Ishikawa (cell line): ENCODE data around the gene CBX4.

Experiments used
- CEBPB ChIP-seq: IDR thresholded peaks from 2 replicates; pipeline ENCODE4 v1.6.1; 2012
- CREB1 ChIP-seq: IDR thresholded peaks from 2 replicates; pipeline ENCODE4 v1.6.1; 2012; ENCODE audit warnings: low read depth
- EGR1 ChIP-seq: IDR thresholded peaks from 2 replicates; pipeline ENCODE4 v1.6.1; 2012
- EP300 ChIP-seq: IDR thresholded peaks from 2 replicates; pipeline ENCODE4 v1.6.1; 2012; ENCODE audit warnings: borderline replicate concordance
- FOXM1 ChIP-seq: IDR thresholded peaks from 2 replicates; pipeline ENCODE4 v1.6.1; 2012; ENCODE audit warnings: low read depth, borderline replicate concordance
- NFIC ChIP-seq: IDR thresholded peaks from 2 replicates; pipeline ENCODE4 v1.6.1; 2012
- RAD21 ChIP-seq: IDR thresholded peaks from 2 replicates; pipeline ENCODE4 v1.6.1; 2012; ENCODE audit warnings: low read depth
- REST ChIP-seq: IDR thresholded peaks from 2 replicates; pipeline ENCODE4 v1.6.1; 2012; ENCODE audit warnings: low read depth, mild to moderate bottlenecking
- TAF1 ChIP-seq: IDR thresholded peaks from 2 replicates; pipeline ENCODE4 v1.6.1; 2012; ENCODE audit warnings: low read depth, mild to moderate bottlenecking
- TCF12 ChIP-seq: IDR thresholded peaks from 2 replicates; pipeline ENCODE4 v1.6.1; 2012; ENCODE audit warnings: low read depth
- TEAD4 ChIP-seq: IDR thresholded peaks from 2 replicates; pipeline ENCODE4 v1.6.1; 2012
- YY1 ChIP-seq: IDR thresholded peaks from 2 replicates; pipeline ENCODE4 v1.6.1; 2012; ENCODE audit warnings: low read depth
- ZBTB7A ChIP-seq: IDR thresholded peaks from 2 replicates; pipeline ENCODE4 v1.6.1; 2012; ENCODE audit warnings: low read depth
- TF ChIP-seq, protein P1 (sequence below): IDR thresholded peaks from 2 replicates; pipeline ENCODE4 v1.6.1; 2012
- TF ChIP-seq, protein P2 (sequence below): IDR thresholded peaks from 2 replicates; pipeline ENCODE4 v1.6.1; 2012

Gene CBX4

DNA sequence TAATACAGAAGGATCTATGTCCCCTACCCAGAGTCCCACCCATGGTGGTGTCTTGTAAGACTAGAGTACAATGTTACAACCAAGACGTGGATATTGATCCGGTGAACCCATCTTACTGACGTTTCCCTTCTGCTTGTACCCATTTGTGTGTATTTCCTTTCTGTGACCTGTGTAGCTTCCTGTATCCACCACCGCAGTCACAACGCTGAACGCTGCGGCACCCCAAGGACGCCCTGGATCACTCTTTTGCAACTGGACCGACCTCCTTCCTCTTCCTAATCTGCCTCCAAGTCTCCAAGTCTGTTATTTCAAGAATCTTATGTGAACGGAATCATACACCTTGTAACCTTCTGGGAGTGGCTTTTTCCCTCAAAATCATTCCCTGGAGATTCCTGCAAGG is 33.5 kb upstream of the CBX4 start:
- TF ChIP-seq TAF1 (no peak), NFIC (no peak), REST (no peak), CREB1 (no peak), ZBTB7A (no peak), FOXM1 (no peak), TEAD4 (no peak), YY1 (no peak), TCF12 (no peak), EGR1 (no peak)
- TF ChIP-seq, protein P1, sequence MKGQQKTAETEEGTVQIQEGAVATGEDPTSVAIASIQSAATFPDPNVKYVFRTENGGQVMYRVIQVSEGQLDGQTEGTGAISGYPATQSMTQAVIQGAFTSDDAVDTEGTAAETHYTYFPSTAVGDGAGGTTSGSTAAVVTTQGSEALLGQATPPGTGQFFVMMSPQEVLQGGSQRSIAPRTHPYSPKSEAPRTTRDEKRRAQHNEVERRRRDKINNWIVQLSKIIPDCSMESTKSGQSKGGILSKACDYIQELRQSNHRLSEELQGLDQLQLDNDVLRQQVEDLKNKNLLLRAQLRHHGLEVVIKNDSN: no peak

DNA sequence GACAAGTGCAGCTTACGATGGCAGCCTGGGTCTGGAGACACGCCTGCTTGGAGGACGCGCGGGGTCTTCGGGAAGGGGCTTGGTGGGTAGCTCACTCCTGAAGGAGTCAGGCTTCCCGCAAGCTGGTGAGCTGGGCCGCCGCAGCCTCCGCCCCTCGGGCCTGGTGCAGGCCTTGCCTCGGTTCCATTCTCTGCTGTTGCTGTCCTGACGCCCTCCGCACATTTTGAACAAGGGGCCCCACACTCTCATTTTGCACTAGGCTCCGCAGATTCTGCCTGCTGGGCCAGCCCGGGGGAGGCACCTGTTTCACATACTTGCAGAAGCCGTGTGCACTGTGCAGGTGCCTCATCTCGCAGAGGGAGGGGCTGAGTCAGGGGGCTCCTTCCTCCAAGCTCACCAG is 31.9 kb upstream of the CBX4 start:
- no peak for TF ChIP-seq CEBPB
- no peak for TF ChIP-seq ZBTB7A
- no peak for TF ChIP-seq EP300
- TF ChIP-seq TCF12: no peak
- no peak for TF ChIP-seq EGR1
- no peak for TF ChIP-seq NFIC
- no peak for TF ChIP-seq REST
- no peak for TF ChIP-seq TEAD4
- no peak for TF ChIP-seq RAD21
- no peak for TF ChIP-seq FOXM1
- no peak for TF ChIP-seq YY1
- no peak for TF ChIP-seq TAF1
- TF ChIP-seq CREB1: no peak
- TF ChIP-seq, protein P1: no peak
- TF ChIP-seq, protein P2, sequence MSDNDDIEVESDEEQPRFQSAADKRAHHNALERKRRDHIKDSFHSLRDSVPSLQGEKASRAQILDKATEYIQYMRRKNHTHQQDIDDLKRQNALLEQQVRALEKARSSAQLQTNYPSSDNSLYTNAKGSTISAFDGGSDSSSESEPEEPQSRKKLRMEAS: no peak

DNA sequence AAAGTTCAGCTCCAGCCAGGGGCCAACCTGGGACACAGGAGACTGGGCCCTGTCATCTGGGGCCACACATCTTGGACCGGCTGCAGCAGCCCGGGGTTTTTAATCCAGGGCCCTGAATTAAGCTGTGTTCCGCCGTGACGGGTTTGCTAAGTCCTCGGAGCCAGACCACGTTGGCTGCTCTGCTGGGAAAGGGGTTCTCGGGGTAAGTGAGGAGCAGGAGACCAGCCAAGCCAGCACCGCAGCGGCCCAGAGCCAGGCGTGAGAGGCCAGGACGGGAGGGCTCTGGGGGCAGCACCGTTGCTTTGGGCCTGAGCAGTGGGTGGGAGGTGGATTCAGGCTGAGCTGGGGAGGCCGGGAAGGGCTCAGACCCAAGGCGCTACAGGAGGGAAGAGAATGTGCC is 31.3 kb upstream of the CBX4 start:
- TF ChIP-seq CREB1 (no peak), FOXM1 (no peak), TCF12 (no peak), NFIC (no peak), TAF1 (no peak), REST (no peak), CEBPB (no peak), EGR1 (no peak), TEAD4 (no peak), EP300 (no peak), ZBTB7A (no peak), YY1 (no peak), RAD21 (no peak)
- TF ChIP-seq, protein P2: no peak
- TF ChIP-seq, protein P1: no peak

GRCh38 chr17:79866791-79867518 is 27.7 kb upstream of the CBX4 start:
- TF ChIP-seq FOXM1: no peak
- no peak for TF ChIP-seq YY1
- TF ChIP-seq CEBPB: no peak
- TF ChIP-seq EGR1: no peak
- TF ChIP-seq NFIC: no peak
- TF ChIP-seq REST: no peak
- no peak for TF ChIP-seq RAD21
- TF ChIP-seq ZBTB7A: no peak
- TF ChIP-seq CREB1: no peak
- TF ChIP-seq, protein P1: no peak
- no peak for TF ChIP-seq TCF12
- TF ChIP-seq, protein P2: no peak
- TF ChIP-seq TAF1: no peak
- no peak for TF ChIP-seq TEAD4
